H1 (cell line): ENCODE data around the gene PTPRE. TPM values are rescaled to one million over a fixed set of nuclear protein-coding genes. Genes with fewer than 3 reads are reported as not detected.

ENCODE experiments used
- CTCF ChIA-PET: fragments of 300-600 bp; sonication (Branson Sonifier 250); formaldehyde crosslinking; loops from one replicate; lab custom pipeline; 2021; ENCODE audit not compliant: partially characterized antibody; lab: Charles Lee
- POLR2A ChIA-PET: fragments of 300-600 bp; sonication (Branson Sonifier 250); formaldehyde crosslinking; loops from one replicate; lab custom pipeline; 2021; ENCODE audit warnings: inconsistent platforms; ENCODE audit not compliant: partially characterized antibody; lab: Charles Lee
- DNase-seq, 2 experiments: peaks; one replicate each; pipeline versions ENCODE4 v3.0.0 to v3.0.0-alpha.2; 2010 to 2022; ENCODE audit warnings: low spot score in 2 of 2, low read depth in 1 of 2, mixed read lengths in 1 of 2
- FAIRE-seq: peaks from 2 replicates; lab custom pipeline; 2011; peaks lifted over from hg19 to GRCh38; lab: Jason Lieb, UNC
- H2AFZ ChIP-seq: 2 replicates; pipeline ENCODE4 v1.8.1; 2012; ENCODE audit warnings: low read length, inconsistent platforms
- H2AK5ac ChIP-seq: 2 replicates; pipeline ENCODE4 v1.6.1; 2013; ENCODE audit warnings: low read depth, low read length
- H2BK120ac ChIP-seq: replicated peaks from 2 replicates; pipeline ENCODE3; 2013; ENCODE audit warnings: low read depth, low read length, inconsistent platforms
- H2BK12ac ChIP-seq: 2 replicates; pipeline ENCODE4 v1.6.1; 2013; ENCODE audit warnings: low read depth, low read length
- H2BK15ac ChIP-seq: 2 replicates; pipeline ENCODE4 v1.6.1; 2013; ENCODE audit warnings: low read length
- H2BK20ac ChIP-seq: 2 replicates; pipeline ENCODE4 v1.6.1; 2013; ENCODE audit warnings: low read length
- H2BK5ac ChIP-seq: 2 replicates; pipeline ENCODE4 v1.6.1; 2013; ENCODE audit warnings: low read depth, low read length
- H3K14ac ChIP-seq: 2 replicates; pipeline ENCODE4 v1.6.1; 2013; ENCODE audit warnings: inconsistent platforms; ENCODE audit not compliant: insufficient read length
- H3K18ac ChIP-seq: 2 replicates; pipeline ENCODE4 v1.6.1; 2013; ENCODE audit warnings: low read length; ENCODE audit errors: extremely low read depth
- H3K23ac ChIP-seq: 2 replicates; pipeline ENCODE4 v1.6.1; 2013; ENCODE audit warnings: inconsistent platforms; ENCODE audit not compliant: insufficient read length
- H3K23me2 ChIP-seq: 2 replicates; pipeline ENCODE4 v1.6.1; 2013; ENCODE audit warnings: low read depth, low read length
- H3K27ac ChIP-seq: 2 replicates; pipeline ENCODE4 v1.6.1; 2011; ENCODE audit warnings: low read depth, low read length, inconsistent platforms
- H3K27me3 ChIP-seq, 4 experiments: replicated peaks in 1 of 4; 1 replicate in 1 of 4; 2 replicates in 3 of 4; pipeline versions ENCODE4 v1.6.1 to v1.8.1; 2011 to 2013; ENCODE audit warnings: low read length in 3 of 4, mild to moderate bottlenecking in 3 of 4, inconsistent platforms in 2 of 4, mixed read lengths in 2 of 4, moderate library complexity in 1 of 4; ENCODE audit not compliant: control insufficient read depth in 3 of 4, insufficient read depth in 3 of 4; ENCODE audit errors: extremely low read depth in 1 of 4
- H3K36me3 ChIP-seq, 4 experiments: 2 replicates each; pipeline versions ENCODE4 v1.6.1 to v1.8.1; 2011 to 2013; ENCODE audit warnings: mild to moderate bottlenecking in 4 of 4, low read length in 3 of 4, moderate library complexity in 2 of 4, control low read depth in 1 of 4, inconsistent platforms in 1 of 4; ENCODE audit not compliant: insufficient read depth in 4 of 4, control insufficient read depth in 2 of 4
- H3K4ac ChIP-seq: replicated peaks from 2 replicates; pipeline ENCODE3; 2013; ENCODE audit warnings: low read length, low read depth, mixed read lengths, inconsistent platforms; ENCODE audit not compliant: insufficient read length
- H3K4me1 ChIP-seq, 4 experiments: replicated peaks in 1 of 4; 1 replicate in 1 of 4; 2 replicates in 3 of 4; pipeline versions ENCODE4 v1.6.1 to v1.8.1; 2011 to 2013; ENCODE audit warnings: low read length in 3 of 4, inconsistent platforms in 2 of 4, mixed read lengths in 1 of 4; ENCODE audit not compliant: insufficient read depth in 4 of 4, control insufficient read depth in 3 of 4
- H3K4me2 ChIP-seq, 2 experiments: 2 replicates each; pipeline versions ENCODE4 v1.6.1 to v1.8.1; 2011 to 2013; ENCODE audit warnings: low read depth in 2 of 2, low read length in 2 of 2, control low read depth in 1 of 2, inconsistent platforms in 1 of 2, mild to moderate bottlenecking in 1 of 2; ENCODE audit not compliant: insufficient read depth in 1 of 2
- H3K4me3 ChIP-seq, 4 experiments: fragments of 200-600, 300-600 bp in 1 of 4; sonication (generic), shearing (Covaris generic), sonication (Bioruptor Twin) in 1 of 4; 2 replicates each; pipeline versions ENCODE4 v1.5.1 to v1.8.1; 2011 to 2016; ENCODE audit warnings: low read length in 4 of 4, low read depth in 3 of 4, control low read depth in 2 of 4, inconsistent platforms in 2 of 4, mild to moderate bottlenecking in 2 of 4, mixed read lengths in 1 of 4, moderate library complexity in 1 of 4; ENCODE audit not compliant: insufficient read depth in 2 of 4; ENCODE audit errors: extremely low read depth in 1 of 4
- H3K56ac ChIP-seq: replicated peaks from 2 replicates; pipeline ENCODE3; 2013; ENCODE audit warnings: low read depth, mild to moderate bottlenecking, mixed read lengths, low read length, inconsistent platforms; ENCODE audit not compliant: insufficient read length
- H3K79me1 ChIP-seq: 2 replicates; pipeline ENCODE4 v1.6.1; 2013; ENCODE audit warnings: low read depth, low read length, control low read depth
- H3K79me2 ChIP-seq, 2 experiments: 2 replicates each; pipeline versions ENCODE4 v1.6.1 to v1.8.1; 2012 to 2013; ENCODE audit warnings: low read length in 2 of 2, mild to moderate bottlenecking in 2 of 2, inconsistent platforms in 1 of 2; ENCODE audit not compliant: insufficient read depth in 2 of 2, control insufficient read depth in 1 of 2
- H3K9ac ChIP-seq, 4 experiments: replicated peaks in 1 of 4; 1 replicate in 1 of 4; 2 replicates in 3 of 4; pipeline versions ENCODE4 v1.6.1 to v1.8.1; 2011 to 2013; ENCODE audit warnings: low read depth in 3 of 4, low read length in 3 of 4, control low read depth in 2 of 4, mild to moderate bottlenecking in 2 of 4, moderate library complexity in 2 of 4, inconsistent platforms in 1 of 4; ENCODE audit errors: extremely low read depth in 1 of 4
- H3K9me3 ChIP-seq, 2 experiments: 2 replicates each; pipeline versions ENCODE4 v1.6.1 to v1.8.1; 2012 to 2013; ENCODE audit warnings: mild to moderate bottlenecking in 2 of 2, moderate library complexity in 2 of 2, control low read depth in 1 of 2, inconsistent platforms in 1 of 2, low read depth in 1 of 2, low read length in 1 of 2, mixed read lengths in 1 of 2; ENCODE audit not compliant: insufficient read depth in 2 of 2
- H4K20me1 ChIP-seq, 2 experiments: replicated peaks in 1 of 2; 2 replicates each; pipeline versions ENCODE3 to v1.8.1; 2011 to 2013; ENCODE audit warnings: inconsistent platforms in 2 of 2, low read length in 2 of 2, mild to moderate bottlenecking in 1 of 2; ENCODE audit not compliant: insufficient read depth in 2 of 2, control insufficient read depth in 1 of 2
- H4K5ac ChIP-seq: 2 replicates; pipeline ENCODE4 v1.6.1; 2013; ENCODE audit warnings: low read length, low read depth, mixed read lengths, inconsistent platforms; ENCODE audit not compliant: insufficient read length
- H4K8ac ChIP-seq: 2 replicates; pipeline ENCODE4 v1.8.0; 2013; ENCODE audit warnings: mild to moderate bottlenecking, moderate library complexity, low read length, inconsistent platforms; ENCODE audit not compliant: insufficient read depth; ENCODE audit errors: extremely low read depth
- H4K91ac ChIP-seq: replicated peaks from 2 replicates; pipeline ENCODE3; 2013; ENCODE audit warnings: low read length, mixed read lengths, inconsistent platforms; ENCODE audit not compliant: insufficient read length
- CBX8 ChIP-seq: fragments of 300-800, 300-1000 bp; sonication (generic); IDR thresholded peaks from 2 replicates; pipeline ENCODE4 v1.7.1; 2016; ENCODE audit warnings: low read depth, low read length, borderline replicate concordance
- EP300 ChIP-seq, 2 experiments: IDR thresholded peaks; 1 replicate in 1 of 2; 2 replicates in 1 of 2; pipeline ENCODE4 v1.6.1; 2011 to 2012; ENCODE audit warnings: low read depth in 2 of 2, low read length in 2 of 2, mild to moderate bottlenecking in 2 of 2, borderline replicate concordance in 1 of 2, inconsistent platforms in 1 of 2, moderate library complexity in 1 of 2
- FOSL1 ChIP-seq: IDR thresholded peaks from 2 replicates; pipeline ENCODE4 v1.6.1; 2011; ENCODE audit warnings: mild to moderate bottlenecking, low read depth, low read length, moderate library complexity; ENCODE audit not compliant: insufficient read depth
- GABPA ChIP-seq: IDR thresholded peaks from 2 replicates; pipeline ENCODE4 v1.6.1; 2011; ENCODE audit warnings: mild to moderate bottlenecking, low read length, moderate library complexity, borderline replicate concordance; ENCODE audit not compliant: insufficient read depth
- HDAC2 ChIP-seq, 2 experiments: fragments of 300-600 bp in 1 of 2; sonication (generic) in 1 of 2; IDR thresholded peaks; 2 replicates each; pipeline ENCODE4 v1.6.1; 2011 to 2012; ENCODE audit warnings: low read depth in 2 of 2, low read length in 2 of 2, mild to moderate bottlenecking in 2 of 2, moderate library complexity in 2 of 2, borderline replicate concordance in 1 of 2, inconsistent platforms in 1 of 2
- JUN ChIP-seq: IDR thresholded peaks from 2 replicates; pipeline ENCODE4 v1.6.1; 2011; ENCODE audit warnings: low read depth, mild to moderate bottlenecking, improper control_type of control experiment, low read length
- KDM5A ChIP-seq: fragments of 200-600 bp; IDR thresholded peaks from 2 replicates; pipeline ENCODE4 v1.7.1; 2012; ENCODE audit warnings: mild to moderate bottlenecking, low read length, inconsistent platforms, mixed read lengths
- RAD21 ChIP-seq, 2 experiments: IDR thresholded peaks in 1 of 2; conservative IDR thresholded peaks in 1 of 2; 2 replicates each; pipeline ENCODE4 v1.6.1; 2011; ENCODE audit warnings: low read depth in 2 of 2, low read length in 2 of 2, improper control_type of control experiment in 1 of 2, inconsistent platforms in 1 of 2, mild to moderate bottlenecking in 1 of 2, moderate library complexity in 1 of 2
- RFX5 ChIP-seq: IDR thresholded peaks from 2 replicates; pipeline ENCODE4 v1.6.1; 2011; ENCODE audit warnings: low read depth, low read length, improper control_type of control experiment, borderline replicate concordance
- SP2 ChIP-seq: IDR thresholded peaks from 2 replicates; pipeline ENCODE4 v1.6.1; 2012; ENCODE audit warnings: mild to moderate bottlenecking, low read length, inconsistent platforms
- SUZ12 ChIP-seq: fragments of 200-600 bp; sonication (generic); IDR thresholded peaks from 2 replicates; pipeline ENCODE4 v1.6.1; 2012; ENCODE audit warnings: mild to moderate bottlenecking, inconsistent platforms, low read length, moderate library complexity, mixed read lengths
- TAF1 ChIP-seq: IDR thresholded peaks from 2 replicates; pipeline ENCODE4 v1.6.1; 2011; ENCODE audit warnings: mild to moderate bottlenecking, low read depth, low read length
- WGBS, 2 experiments: shearing (Covaris generic) in 1 of 2; methylation state at CpG; one replicate each; pipeline versions ENCODE4 v1.1.6 to v1.1.7; 2013 to 2015; ENCODE audit warnings: low lambda C conversion rate in 2 of 2, mixed read lengths in 2 of 2, inconsistent platforms in 1 of 2, low coverage in 1 of 2, missing lambda C conversion rate in 1 of 2; ENCODE audit not compliant: insufficient replicate concordance in 2 of 2, insufficient coverage in 1 of 2, insufficient read length in 1 of 2; ENCODE audit errors: extremely low coverage in 1 of 2, missing lambda C conversion rate in 1 of 2; 5-methylcytosine and 5-hydroxymethylcytosine counted together
- polyA plus RNA-seq, 7 experiments: library from polyadenylated mRNA; depleted of rRNA in 3 of 7; stranded (reverse) in 5 of 7; unstranded in 2 of 7; fragments of >200 nt in 5 of 7; fragments of 200-250 nt in 2 of 7; gene quantifications; 1 replicate in 5 of 7; 2 replicates in 1 of 7; 4 replicates in 1 of 7; pipeline versions ENCODE4 v1.2.1 to v1.2.3, GENCODE V29; 2011 to 2013; ENCODE audit warnings: missing spikeins in 2 of 7, mixed read lengths in 2 of 7
- total RNA-seq: library from RNA; stranded (reverse); fragmentation: NEBNext Ultra II Directional; extraction: Animal tissue kit (Norgen Biotek cat#: 25700); gene quantifications from 2 replicates; pipeline ENCODE4 v1.2.1, GENCODE V29; 2021

The PTPRE gene
- total and polyA plus RNA-seq, 2 of the 8 experiments (the other 6 are each of a cell fraction or from before 2014, with no cell fraction given) = 0.33 to 0.54 TPM

DNA sequence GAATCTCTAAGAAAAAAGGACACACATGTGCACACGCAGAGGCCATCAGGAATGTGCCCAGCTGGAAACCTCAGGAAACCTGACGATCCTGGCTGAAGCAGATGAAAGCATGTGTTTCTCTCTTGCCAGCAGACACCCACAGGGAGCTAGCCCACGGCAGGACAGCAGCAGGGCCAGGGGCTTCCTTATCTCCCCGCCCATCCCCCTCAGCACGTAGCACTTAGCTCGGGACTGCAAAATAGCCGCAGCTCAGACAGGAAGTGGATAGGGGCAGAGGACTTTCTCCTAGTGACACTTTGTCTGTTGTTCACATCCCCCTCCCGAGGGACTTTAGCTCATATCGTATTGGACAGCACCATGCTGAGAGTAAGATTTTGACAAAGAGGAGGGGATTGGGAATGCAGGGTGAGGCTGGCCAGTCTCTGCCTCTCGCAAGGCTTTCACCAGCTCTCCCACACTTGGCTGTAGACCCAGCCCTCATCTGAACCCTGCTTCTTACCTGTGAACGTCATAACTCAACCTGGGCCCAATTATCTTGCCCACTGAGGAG is 155.5 kb downstream of the PTPRE start:
- Histone ChIP-seq H3K9ac (no peak overlapping the region), H2BK120ac (no peak overlapping the region), H3K27ac (no peak overlapping the region), H3K23ac (no peak overlapping the region), H3K14ac (no peak overlapping the region), H4K5ac (no peak overlapping the region), H2BK5ac (no peak overlapping the region), H3K18ac (no peak overlapping the region), H3K4ac (no peak overlapping the region), H3K27me3 (no peaks in the 10 kb centered on the region), H3K79me1 (0 out of 2 replicates have a peak, but pooled peaks cover 2% of the 10 kb centered on the region), H4K91ac (no peak overlapping the region), H3K36me3 (no peaks in the 10 kb centered on the region), H2AK5ac (no peak overlapping the region), H3K9me3 (no peaks in the 10 kb centered on the region), H4K20me1 (peaks cover 0 to 12% of the 10 kb centered on the region in 2 experiments), H3K79me2 (no peaks in the 10 kb centered on the region), H2BK20ac (no peak overlapping the region), H3K4me3 (no peak overlapping the region), H4K8ac (no peak overlapping the region; the same call in 1 of the 2 replicates), H3K56ac (no peak overlapping the region), H3K4me1 (peaks cover 9 to 21% (median 15%) of the 10 kb centered on the region in 4 experiments), H2BK15ac (no peak overlapping the region), H2BK12ac (no peak overlapping the region), H2AFZ (peak overlapping the region; percentile 42; the same call in 1 of the 2 replicates), H3K4me2 (0 out of 4 replicates have a peak overlapping the region, but pooled peaks have one; percentile 12 to 16), H3K23me2 (peaks cover 14% of the 10 kb centered on the region; the same call in 1 of the 2 replicates)
- 79% methylated on average over 11 of the region's 11 CpGs; no CpG with 5 or more reads in 1 of the 2 experiments for WGBS, 2 experiments
- no peak for FAIRE-seq
- ChIA-PET CTCF (interaction anchor here (0.8 to 3.4 kb wide), 14 partner anchors 9 to 1706 kb away, joined by 3 to 26 read pairs (median 4); partner anchors contain the start of gene PTPRE), POLR2A (no interaction called here)
- DNase-seq = no peak
- TF ChIP-seq TAF1 (no peak), EP300 (IDR thresholded peaks at IDR 0.05; ENCODE audit: borderline replicate concordance in 1 of 2, low read depth in 2 of 2, low read length in 2 of 2) (no peak), KDM5A (no peak), RAD21 (IDR thresholded peaks at IDR 0.05 in 1 of 2, conservative IDR thresholded peaks at IDR 0.05 in 1 of 2; ENCODE audit: low read depth in 2 of 2, low read length in 2 of 2) (no peak), JUN (no peak), CBX8 (no peak), SUZ12 (no peak), RFX5 (no peak), GABPA (no peak), FOSL1 (no peak), HDAC2 (IDR thresholded peaks at IDR 0.05; ENCODE audit: borderline replicate concordance in 1 of 2, low read depth in 2 of 2, low read length in 2 of 2) (no peak), SP2 (no peak)
